GM19023 (cell line): ENCODE results near the gene UBQLN4.
"Not testable (repeated sequence)": the region's sequence is repeated elsewhere in the genome, so short reads cannot be mapped to it uniquely, and the experiment has no call there.

ENCODE experiments used
- ATAC-seq: cut with Tn5 transposase; IDR thresholded peaks from one replicate; pipeline ENCODE4 v1.9.1; 2021; ENCODE audit warnings: mild to moderate bottlenecking, moderate library complexity; ENCODE audit not compliant: unreplicated experiment

UBQLN4 gene

GRCh38 chr1:156081180-156081916, 27.8 kb upstream of the UBQLN4 start:
- ATAC-seq: no peak

DNA sequence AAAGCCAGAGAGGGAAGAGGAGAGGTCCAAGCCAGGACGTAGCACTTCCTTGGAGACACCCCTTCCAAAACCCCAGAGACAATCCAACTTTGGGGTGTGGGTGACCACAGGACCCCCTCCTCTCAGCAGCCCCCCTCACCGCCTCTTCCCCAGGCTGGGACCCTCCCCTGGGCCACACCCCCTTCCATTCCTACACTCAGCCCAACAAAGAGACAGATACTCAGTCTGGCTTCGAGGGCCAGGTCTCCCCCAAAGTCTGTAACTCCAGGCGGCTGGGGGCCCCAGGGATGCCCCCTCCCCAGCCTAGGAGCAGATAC, 27.2 kb upstream of the UBQLN4 start:
- ATAC-seq: no peak

GRCh38 chr1:156080241-156080862, 26.8 kb upstream of the UBQLN4 start:
- no peak for ATAC-seq

GRCh38 chr1:156079762-156080161, 26.2 kb upstream of the UBQLN4 start:
- ATAC-seq: no peak

GRCh38 chr1:156078728-156079127, 25.1 kb upstream of the UBQLN4 start:
- no peak for ATAC-seq

- ATAC-seq: no peak
Observed at GRCh38 chr1:156077430-156077760, 23.8 kb upstream of the UBQLN4 start.

GRCh38 chr1:156076609-156077429, 23.2 kb upstream of the UBQLN4 start:
- ATAC-seq: no peak

- no peak for ATAC-seq
Observed at GRCh38 chr1:156075775-156076204, 22.2 kb upstream of the UBQLN4 start.

GRCh38 chr1:156075162-156075561, 21.6 kb upstream of the UBQLN4 start:
- ATAC-seq: no peak

DNA sequence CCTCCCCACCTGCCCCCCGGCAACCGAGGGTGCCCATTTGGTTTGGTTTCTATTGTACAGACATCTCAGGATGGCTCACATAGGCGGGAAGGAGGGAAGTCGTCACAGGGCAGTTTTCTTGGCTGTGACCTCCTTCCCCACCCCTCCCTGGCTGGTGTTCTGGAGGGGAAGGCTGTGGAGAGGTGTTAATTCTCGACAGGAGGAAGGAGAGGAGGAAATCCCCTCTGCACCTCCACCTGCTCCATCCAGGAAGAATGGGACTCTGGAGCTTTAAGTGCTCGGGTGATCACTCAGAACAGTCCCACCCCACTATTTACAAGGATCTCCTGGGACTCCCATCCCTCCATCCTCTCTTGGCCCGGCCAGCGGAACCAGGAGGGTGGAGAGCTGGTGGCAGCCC, 21.1 kb upstream of the UBQLN4 start:
- ATAC-seq: no peak

- ATAC-seq: no peak
Observed at GRCh38 chr1:156073740-156074139, 20.1 kb upstream of the UBQLN4 start.

DNA sequence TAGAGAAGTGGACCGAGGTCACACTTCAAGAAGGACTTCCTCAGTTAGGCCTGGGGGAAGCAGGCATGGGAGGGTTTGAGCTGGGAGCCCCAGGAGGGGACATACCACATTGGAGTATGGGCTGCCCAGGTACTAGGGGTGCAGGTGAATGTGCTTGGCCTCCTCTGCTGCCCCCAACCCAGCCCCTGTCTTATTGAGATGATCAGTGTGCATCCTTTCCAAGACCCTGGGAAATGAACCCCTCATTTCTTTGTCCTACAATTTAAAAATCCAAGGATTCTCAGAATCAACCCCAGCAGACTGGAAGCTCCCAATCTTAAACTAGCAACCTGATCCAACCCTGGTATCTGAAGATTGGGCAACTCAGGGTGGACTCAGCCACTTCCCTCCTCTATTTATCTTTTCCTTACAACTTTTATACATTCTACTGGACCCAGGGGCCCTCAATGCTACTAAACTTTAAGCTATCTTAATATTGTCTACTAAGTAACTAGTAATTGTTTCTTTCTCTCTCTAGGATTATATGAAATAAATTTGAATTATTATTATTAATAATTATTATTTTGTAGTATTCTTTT, 19.6 kb upstream of the UBQLN4 start:
- ATAC-seq: no peak

DNA sequence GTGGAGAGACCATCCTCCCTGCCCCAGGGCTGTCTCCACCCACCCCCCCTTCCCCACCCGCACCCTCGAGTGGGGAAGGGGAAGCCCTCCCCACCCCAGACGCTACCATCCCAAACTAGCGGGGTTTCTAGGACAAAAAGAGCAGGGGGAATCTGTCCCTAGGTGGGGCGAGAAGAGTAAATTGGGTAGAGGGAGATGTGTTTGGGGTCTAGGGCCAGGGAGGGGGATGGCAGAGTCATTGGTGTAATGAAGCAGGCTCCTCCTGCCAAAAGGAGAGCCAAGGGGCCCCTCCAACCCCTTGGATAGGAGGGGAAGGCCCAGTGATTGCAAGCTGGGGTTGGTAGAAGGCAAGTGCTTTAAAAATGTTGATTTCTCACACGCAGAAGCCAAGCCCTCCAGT, 18.7 kb upstream of the UBQLN4 start:
- no peak for ATAC-seq

DNA sequence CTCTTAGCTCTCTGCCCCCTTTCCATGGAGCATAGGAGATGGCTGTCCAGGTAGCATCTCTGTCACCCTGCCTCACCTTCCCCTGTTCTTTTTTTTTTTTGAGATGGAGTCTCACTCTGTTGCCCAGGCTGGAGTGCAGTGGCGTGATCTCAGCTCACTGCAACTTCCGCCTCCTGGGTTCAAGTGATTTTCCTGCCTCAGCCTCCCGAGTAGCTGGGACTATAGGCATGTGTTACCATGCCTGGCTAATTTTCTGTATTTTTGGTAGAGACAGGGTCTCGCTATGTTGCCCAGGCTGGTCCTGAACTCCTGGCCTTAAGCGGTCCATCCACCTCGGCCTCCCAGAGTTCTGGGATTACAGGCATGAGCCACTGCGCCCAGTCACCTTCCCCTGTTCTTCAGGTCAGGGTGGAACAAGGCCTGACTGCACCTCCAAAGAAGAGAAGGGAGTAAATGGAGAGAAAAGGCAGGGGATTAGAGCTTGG, 17.8 kb upstream of the UBQLN4 start:
- not testable (repeated sequence) for ATAC-seq

GRCh38 chr1:156070548-156070947, 16.9 kb upstream of the UBQLN4 start:
- ATAC-seq: no peak

GRCh38 chr1:156069490-156070455, 16.2 kb upstream of the UBQLN4 start:
- ATAC-seq: no peak

DNA sequence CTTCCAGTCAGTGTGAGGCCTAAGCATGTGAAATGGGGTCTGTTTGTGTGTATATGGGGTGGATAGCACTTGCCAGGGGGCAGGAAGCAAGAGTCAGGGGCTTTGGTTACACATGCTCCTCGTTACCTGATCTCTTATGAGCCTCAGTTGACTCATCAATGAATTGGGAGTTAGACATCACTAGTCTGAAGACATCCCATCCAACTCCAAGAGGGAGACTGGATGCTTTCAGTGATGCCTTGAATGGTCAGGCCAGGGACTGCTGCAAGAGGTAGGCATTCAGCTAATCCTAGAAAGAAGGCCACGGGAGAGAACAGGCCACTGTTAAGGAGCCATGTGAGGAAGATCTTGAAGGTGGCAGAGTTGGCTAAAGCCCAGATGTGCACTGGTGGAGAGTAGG, 13.7 kb upstream of the UBQLN4 start:
- ATAC-seq: no peak

DNA sequence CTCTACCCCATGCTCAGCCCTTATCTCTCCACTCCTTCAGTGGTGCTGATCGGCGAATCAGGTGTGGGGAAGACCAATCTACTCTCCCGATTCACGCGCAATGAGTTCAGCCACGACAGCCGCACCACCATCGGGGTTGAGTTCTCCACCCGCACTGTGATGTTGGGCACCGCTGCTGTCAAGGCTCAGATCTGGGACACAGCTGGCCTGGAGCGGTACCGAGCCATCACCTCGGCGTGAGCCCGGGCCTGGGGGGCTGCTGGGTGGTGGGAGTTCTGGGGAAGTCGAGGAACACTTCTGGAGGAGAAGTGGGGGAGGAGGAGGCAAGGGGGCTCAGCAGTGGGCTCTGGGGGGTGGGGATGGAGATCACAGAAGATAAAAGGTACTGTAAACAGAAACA, 12.3 kb upstream of the UBQLN4 start:
- ATAC-seq: no peak

DNA sequence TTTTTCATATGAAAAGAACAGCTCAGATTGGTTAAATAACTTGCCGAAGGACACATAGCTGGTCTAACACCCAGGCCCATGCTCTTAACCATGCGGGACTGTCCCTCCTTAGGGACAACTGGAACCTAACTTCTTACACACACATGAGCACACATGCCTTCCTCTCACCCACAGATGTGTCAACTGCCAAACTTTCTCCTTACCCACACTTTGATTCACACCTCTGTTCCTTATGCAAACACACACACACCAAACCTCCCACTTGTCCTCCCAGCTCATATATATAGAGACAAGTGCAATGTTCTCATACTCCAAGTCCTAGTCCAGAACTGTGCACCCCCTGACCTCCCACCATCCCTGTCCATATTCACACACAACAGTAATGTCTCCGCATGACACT, 11.6 kb upstream of the UBQLN4 start:
- no peak for ATAC-seq

- no peak for ATAC-seq
Observed at GRCh38 chr1:156064615-156065014, 11.0 kb upstream of the UBQLN4 start.

- no peak for ATAC-seq
Observed at GRCh38 chr1:156063997-156064285, 10.3 kb upstream of the UBQLN4 start.
